Activated T-cell treated with anti-CD3 and anti-CD28 coated beads for 24 hours (primary cell): Measurements from ENCODE around the gene ANKRD24.
"Not testable (repeated sequence)": the region's sequence is repeated elsewhere in the genome, so short reads cannot be mapped to it uniquely, and the experiment has no call there.

ENCODE experiments used
- DNase-seq: peaks from one replicate; pipeline ENCODE4 v3.0.0-alpha.2; 2020; ENCODE audit warnings: low read depth

ANKRD24 gene

DNA sequence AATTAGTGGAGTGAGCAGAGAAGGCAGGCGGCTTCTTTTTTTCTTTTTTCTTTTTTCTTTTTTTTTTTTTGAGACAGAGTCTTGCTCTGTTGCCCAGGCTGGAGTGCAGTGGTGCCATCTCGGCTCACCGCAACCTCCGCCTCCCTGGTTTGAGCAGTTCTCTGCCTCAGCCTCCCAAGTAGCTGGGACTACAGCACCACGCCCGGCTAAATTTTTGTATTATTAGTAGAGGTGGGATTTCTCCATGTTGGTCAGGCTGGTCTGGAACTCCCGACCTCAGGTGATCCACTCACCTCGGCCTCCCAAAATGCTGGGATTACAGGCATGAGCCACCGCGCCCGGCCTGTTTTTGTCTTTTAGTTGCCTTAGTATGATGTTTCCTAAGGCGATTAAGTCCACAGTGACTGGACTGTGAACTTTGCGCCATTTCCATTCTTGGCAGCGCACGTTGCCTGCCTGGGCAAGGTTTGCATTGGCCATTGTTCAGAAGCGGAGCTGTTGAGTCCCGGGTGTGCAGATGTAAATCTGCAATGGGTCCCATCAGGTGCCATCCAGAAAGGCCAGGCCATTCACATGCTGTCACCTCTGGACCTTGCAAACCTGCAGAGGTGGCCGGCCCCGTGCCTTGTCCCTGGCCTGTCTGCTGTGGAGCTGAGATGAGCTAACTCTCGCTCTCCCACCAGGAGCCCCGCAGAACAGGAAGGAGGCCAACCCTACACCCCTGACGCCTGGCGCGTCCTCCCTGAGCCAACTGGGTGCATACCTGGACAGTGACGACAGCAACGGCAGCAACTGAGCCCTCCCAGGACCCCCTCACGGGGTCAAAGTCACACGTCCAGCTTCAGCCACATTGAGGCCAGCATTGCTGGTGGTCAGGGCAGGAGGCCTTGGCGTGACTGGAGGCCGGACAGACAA, 85.7 kb downstream of the ANKRD24 start:
- DNase-seq, result no peak

DNA sequence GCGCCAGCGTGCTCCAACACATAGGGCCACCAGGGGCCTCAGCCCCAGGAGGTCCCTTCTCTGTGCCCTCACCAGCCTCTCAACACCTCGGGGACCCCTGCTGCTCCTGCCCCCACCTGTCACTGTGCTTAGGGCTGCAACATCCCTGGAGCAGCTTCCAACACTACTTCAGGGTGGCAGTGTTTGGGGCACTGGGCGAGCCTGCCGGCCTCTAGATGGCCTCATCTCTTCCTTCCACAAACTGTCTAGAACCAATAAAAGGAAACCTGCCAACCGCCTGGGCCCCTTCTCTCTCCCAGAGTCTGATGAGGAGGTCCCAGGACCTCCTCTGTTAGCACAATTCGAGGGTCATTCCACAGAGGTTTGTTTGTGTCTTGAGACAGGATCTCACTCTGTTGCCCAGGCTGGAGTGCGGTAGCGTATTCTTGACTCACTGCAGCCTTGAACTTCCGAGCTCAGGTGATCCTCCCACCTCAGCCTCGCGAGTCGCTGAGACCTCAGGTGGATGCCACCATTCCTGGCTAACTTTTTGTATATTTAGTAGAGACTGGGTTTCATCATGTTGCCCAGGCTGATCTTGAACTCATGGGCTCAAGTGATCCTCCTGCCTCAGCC, 86.4 kb downstream of the ANKRD24 start:
- DNase-seq, result no peak

DNA sequence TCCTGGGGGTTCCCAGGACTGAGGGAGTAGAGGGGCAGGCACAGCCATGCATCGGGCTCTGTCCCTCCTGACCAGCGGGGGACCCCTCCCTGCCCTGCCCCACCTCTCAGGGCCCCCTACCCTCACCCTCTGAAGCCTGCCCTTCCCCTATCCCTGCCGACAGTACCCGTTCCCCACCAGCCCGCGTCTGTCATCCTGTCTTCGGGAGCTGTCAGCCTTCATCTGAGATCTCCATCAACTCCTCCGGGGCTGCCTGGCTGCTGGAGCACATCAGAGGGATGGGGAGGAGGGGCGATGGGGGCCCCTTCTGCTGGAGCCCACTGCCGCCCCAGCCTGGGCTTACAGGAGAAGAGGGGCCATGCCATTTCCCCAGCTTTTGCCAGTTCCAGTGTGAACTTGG, 90.4 kb downstream of the ANKRD24 start:
- no peak for DNase-seq

DNA sequence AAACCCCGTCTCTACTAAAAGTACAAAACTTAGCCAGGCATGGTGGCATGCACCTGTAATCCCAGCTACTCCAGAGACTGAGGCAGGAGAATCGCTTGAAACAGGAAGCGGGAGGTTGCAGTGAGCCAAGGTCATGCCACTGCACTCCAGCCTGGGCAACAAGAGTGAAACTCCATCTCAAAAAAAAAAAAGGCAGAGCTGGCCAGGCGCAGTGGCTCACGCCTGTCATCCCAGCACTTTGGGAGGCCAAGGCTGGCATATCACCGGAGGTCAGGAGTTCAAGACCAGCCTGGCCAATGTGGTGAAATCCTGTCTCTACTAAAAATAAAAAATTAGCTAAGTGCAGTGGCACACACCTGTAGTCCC, 91.8 kb downstream of the ANKRD24 start:
- DNase-seq, result not testable (repeated sequence)
